K562 (cell line): ENCODE measurements around the gene USP35. TPM values are rescaled to one million over a fixed set of nuclear protein-coding genes. Genes with fewer than 3 reads are reported as not detected.

Source experiments
- ATAC-seq: fragments of 200-7000 bp; cut with Tn5 transposase; 3 replicates; pipeline ENCODE4 v1.9.1; 2020; ENCODE audit warnings: moderate library complexity
- BruUV-seq: library from RNA; stranded (reverse); fragments of 400-500 nt; replicated peaks from 2 replicates; lab custom pipeline; 2021; lab: Mats Ljungman, UMichigan
- CTCF ChIA-PET: fragments of 300-600 bp; formaldehyde crosslinking; extraction: SDS; loops from one replicate; lab custom pipeline; 2021; ENCODE audit warnings: low intra/inter-chr PET ratio; lab: Yijun Ruan, JAX
- POLR2A ChIA-PET: fragments of 300-600, 350-650 bp; sonication (Branson Sonifier 250); formaldehyde crosslinking; extraction: SDS; loops from one replicate; lab custom pipeline; 2021; ENCODE audit warnings: antibody characterized with exemption, inconsistent platforms; lab: Yijun Ruan, JAX
- DNase-seq, 4 experiments: peaks; one replicate each; pipeline versions ENCODE4 v3.0.0 to v3.0.0-alpha.2; 2011 to 2018; ENCODE audit warnings: low spot score in 3 of 4, mixed read lengths in 3 of 4; ENCODE audit errors: extremely low read depth in 1 of 4
- FAIRE-seq: peaks from 2 replicates; lab custom pipeline; 2011; peaks lifted over from hg19 to GRCh38; lab: Jason Lieb, UNC
- H2AFZ ChIP-seq: 2 replicates; pipeline ENCODE4 v1.6.0; 2011; ENCODE audit warnings: low read depth, low read length, control low read depth, inconsistent platforms
- H3K27ac ChIP-seq: fragments of 200-600 bp; 3 replicates; pipeline ENCODE4 v1.8.0; 2011; ENCODE audit warnings: low read depth, mild to moderate bottlenecking, control low read depth, inconsistent platforms, low read length, moderate library complexity, mixed read lengths; ENCODE audit errors: extremely low read depth
- H3K27me3 ChIP-seq, 2 experiments: fragments of 300-600 bp in 1 of 2; 2 replicates in 1 of 2; 3 replicates in 1 of 2; pipeline versions ENCODE4 v1.6.0 to v1.8.0; 2011; ENCODE audit warnings: inconsistent platforms in 2 of 2, low read length in 2 of 2, mild to moderate bottlenecking in 1 of 2, mixed read lengths in 1 of 2, moderate library complexity in 1 of 2; ENCODE audit not compliant: control insufficient read depth in 2 of 2, insufficient read depth in 2 of 2
- H3K36me3 ChIP-seq: fragments of 300-600 bp; 3 replicates; pipeline ENCODE4 v1.8.0; 2011; ENCODE audit warnings: mild to moderate bottlenecking, low read length, inconsistent platforms; ENCODE audit not compliant: control insufficient read depth, insufficient read depth
- H3K4me1 ChIP-seq, 2 experiments: fragments of 200-600 bp in 1 of 2; replicated peaks in 1 of 2; 2 replicates in 1 of 2; 3 replicates in 1 of 2; pipeline versions ENCODE4 v1.5.1 to v1.8.0; 2011; ENCODE audit warnings: inconsistent platforms in 2 of 2, low read length in 2 of 2, mild to moderate bottlenecking in 1 of 2, mixed read lengths in 1 of 2, moderate library complexity in 1 of 2; ENCODE audit not compliant: control insufficient read depth in 2 of 2, insufficient read depth in 2 of 2
- H3K4me2 ChIP-seq: 2 replicates; pipeline ENCODE4 v1.6.1; 2011; ENCODE audit warnings: low read length, control low read depth, inconsistent platforms, mixed read lengths; ENCODE audit not compliant: insufficient read depth
- H3K4me3 ChIP-seq: fragments of 200-600 bp; sonication (generic), shearing (Covaris generic); 2 replicates; pipeline ENCODE4 v1.5.1; 2016; ENCODE audit warnings: control low read depth, inconsistent platforms
- H3K79me2 ChIP-seq: fragments of 200-600 bp; 3 replicates; pipeline ENCODE4 v1.8.0; 2011; ENCODE audit warnings: low read length, inconsistent platforms; ENCODE audit not compliant: control insufficient read depth, insufficient read depth
- H3K9ac ChIP-seq, 2 experiments: 2 replicates each; pipeline versions ENCODE4 v1.6.0 to v1.6.1; 2011; ENCODE audit warnings: low read depth in 2 of 2, low read length in 2 of 2, control low read depth in 1 of 2, inconsistent platforms in 1 of 2, mild to moderate bottlenecking in 1 of 2, mixed read lengths in 1 of 2; ENCODE audit not compliant: insufficient read depth in 1 of 2
- H3K9me1 ChIP-seq: one replicate; pipeline ENCODE4 v1.6.0; 2011; ENCODE audit warnings: inconsistent platforms, mild to moderate bottlenecking, low read length, moderate library complexity; ENCODE audit not compliant: control insufficient read depth, insufficient read depth
- H3K9me3 ChIP-seq: replicated peaks from 2 replicates; pipeline ENCODE4 v1.5.1; 2011; ENCODE audit warnings: low read depth, low read length, inconsistent platforms; ENCODE audit not compliant: control insufficient read depth, insufficient read depth
- H4K20me1 ChIP-seq: replicated peaks from 2 replicates; pipeline ENCODE4 v1.6.1; 2011; ENCODE audit warnings: low read length, inconsistent platforms, mixed read lengths; ENCODE audit not compliant: control insufficient read depth, insufficient read depth
- E2F6 ChIP-seq, 2 experiments: IDR thresholded peaks; 2 replicates each; pipeline ENCODE4 v1.6.1; 2011; ENCODE audit warnings: borderline replicate concordance in 1 of 2, control low read depth in 1 of 2, low read depth in 1 of 2, low read length in 1 of 2, mild to moderate bottlenecking in 1 of 2, mixed read lengths in 1 of 2, moderate library complexity in 1 of 2; ENCODE audit not compliant: insufficient read depth in 1 of 2, insufficient read length in 1 of 2, poor library complexity in 1 of 2, severe bottlenecking in 1 of 2; ENCODE audit errors: extremely low read depth in 1 of 2
- GTF2F1 ChIP-seq: IDR thresholded peaks from 2 replicates; pipeline ENCODE4 v1.6.1; 2011; ENCODE audit warnings: low read depth, low read length, improper control_type of control experiment
- POLR3G ChIP-seq: IDR thresholded peaks from 2 replicates; pipeline ENCODE4 v1.6.1; 2011; ENCODE audit not compliant: insufficient read length, insufficient replicate concordance; ENCODE audit errors: extremely low read depth
- RNF2 ChIP-seq: sonication (generic); IDR thresholded peaks from 2 replicates; pipeline ENCODE4 v1.6.1; 2016
- ZBTB9 ChIP-seq: fragments of 450-650 bp; formaldehyde crosslinking; IDR thresholded peaks from 2 replicates; pipeline ENCODE4 v1.4.0; 2020; ENCODE audit warnings: mild to moderate bottlenecking, moderate library complexity
- ZC3H11A ChIP-seq: IDR thresholded peaks from 2 replicates; pipeline ENCODE4 v1.6.1; 2012; ENCODE audit warnings: low read depth, low read length, improper control_type of control experiment
- ZHX1 ChIP-seq: fragments of 150-350 bp; conservative IDR thresholded peaks from 2 replicates; pipeline ENCODE4 v1.6.1; 2014; ENCODE audit warnings: low read length
- ZNF224 ChIP-seq: sonication (generic); formaldehyde crosslinking; IDR thresholded peaks from 2 replicates; pipeline ENCODE4 v1.8.0; 2022; ENCODE audit warnings: mild to moderate bottlenecking, missing genetic modification reagents
- ZNF282 ChIP-seq: sonication (generic); formaldehyde crosslinking; IDR thresholded peaks from 2 replicates; pipeline ENCODE4 v1.8.1; 2023; ENCODE audit warnings: missing genetic modification reagents
- ZNF583 ChIP-seq: fragments of 250-450 bp; sonication (Bioruptor Pico); IDR thresholded peaks from 2 replicates; pipeline ENCODE4 v1.4.0; 2020
- ZNF592 ChIP-seq: fragments of 450-650 bp; IDR thresholded peaks from 2 replicates; pipeline ENCODE4 v1.6.1; 2017; ENCODE audit warnings: antibody characterized with exemption, mild to moderate bottlenecking
- WGBS: fragments of 100-300 bp; shearing (Covaris generic); methylation state at CpG from one replicate; pipeline ENCODE4 v1.1.6; 2016; ENCODE audit warnings: low coverage, mixed read lengths; ENCODE audit not compliant: insufficient coverage; ENCODE audit errors: missing lambda C conversion rate; 5-methylcytosine and 5-hydroxymethylcytosine counted together
- in situ Hi-C: fragments of 300-500 bp; cut with MboI; formaldehyde crosslinking; loops from 4 replicates; pipeline ENCODE4 v1.15.0; 2018; ENCODE audit warnings: inconsistent platforms, mixed read lengths
- intact Hi-C: fragments of 100-400 bp; cut with micrococcal nuclease; formaldehyde crosslinking; loops from 2 replicates; pipeline ENCODE4 v1.14.2; 2022
- polyA plus RNA-seq, 8 experiments: library from polyadenylated mRNA; depleted of rRNA in 4 of 8; stranded (reverse) in 5 of 8; unstranded in 3 of 8; fragments of >200 nt; fragmentation: Nextera tagmentation in 2 of 8; fragmentation: Illumina TruSeq in 1 of 8; extraction: Ambion mirVana in 2 of 8; extraction: Trizol in 1 of 8; gene quantifications; 2 replicates each; pipeline versions ENCODE4 v1.2.1 to v1.2.3, GENCODE V29; 2011 to 2014; ENCODE audit warnings: inconsistent platforms in 1 of 8, missing spikeins in 1 of 8
- total RNA-seq, 7 experiments: library from RNA; depleted of rRNA in 6 of 7; stranded (reverse); fragments of >200 nt in 6 of 7; fragmentation: Illumina TruSeq in 2 of 7; extraction: Trizol in 2 of 7; gene quantifications; 2 replicates each; pipeline versions ENCODE4 v1.2.1 to v1.2.3, GENCODE V29; 2011 to 2021; ENCODE audit warnings: low replicate concordance in 1 of 7
- TF ChIP-seq, protein P1 (sequence below): sonication (generic); formaldehyde crosslinking; IDR thresholded peaks from 2 replicates; pipeline ENCODE4 v1.8.0; 2022; ENCODE audit warnings: missing genetic modification reagents, mild to moderate bottlenecking, borderline replicate concordance

USP35 gene
- total and polyA plus RNA-seq, 9 of the 15 experiments (the other 6 are each of a cell fraction or from before 2014, with no cell fraction given), result 0.01 to 4.8 (median 3.6) TPM

- intact Hi-C loops, result loop anchor here (1.0 to 2.0 kb wide), 5 partner anchors 29 to 336 kb away; no protein-coding TSS in a partner anchor
- Histone ChIP-seq H3K9ac (no peak overlapping the region), H3K4me3 (no peak overlapping the region), H3K9me1 (no peaks in the 10 kb centered on the region), H3K36me3 (peaks cover 44% of the 10 kb centered on the region; the same call in 2 of the 3 replicates), H3K4me2 (no peak overlapping the region), H3K9me3 (no peaks in the 10 kb centered on the region), H3K27ac (no peak overlapping the region), H3K27me3 (no peaks in the 10 kb centered on the region), H2AFZ (no peak overlapping the region), H3K79me2 (no peaks in the 10 kb centered on the region), H3K4me1 (peaks cover 6 to 23% of the 10 kb centered on the region in 2 experiments; a peak in 4 of 5 replicates), H4K20me1 (no peaks in the 10 kb centered on the region)
- DNase-seq (no peak), FAIRE-seq (no peak), ATAC-seq (no peak)
- in situ Hi-C loops, result no loop called here
- BruUV-seq, result no TSS peak
- WGBS, result 62% methylated on average over 4 of the region's 4 CpGs
- CTCF ChIA-PET, result interaction anchor here (0.6 to 3.2 kb wide), 5 partner anchors 188 to 358 kb away, joined by 3 to 30 read pairs (median 6); no protein-coding TSS in a partner anchor
- POLR2A ChIA-PET, result interaction anchor here (1.0 to 1.2 kb wide), 4 partner anchors 157 to 347 kb away, joined by 3 read pairs; partner anchors contain the start of gene NARS2
- TF ChIP-seq POLR3G (no peak), ZHX1 (no peak), ZNF592 (no peak), GTF2F1 (no peak), RNF2 (no peak), E2F6 (IDR thresholded peaks at IDR 0.05; ENCODE audit: borderline replicate concordance in 1 of 2, extremely low read depth in 1 of 2, insufficient read depth in 1 of 2, insufficient read length in 1 of 2, low read depth in 1 of 2, low read length in 1 of 2, poor library complexity in 1 of 2, severe bottlenecking in 1 of 2) (no peak), ZBTB9 (no peak), ZNF282 (CRISPR knock-in tag) (no peak), ZC3H11A (no peak), ZNF583 (CRISPR knock-in tag) (no peak), ZNF224 (CRISPR knock-in tag) (no peak)
- TF ChIP-seq, protein P1, sequence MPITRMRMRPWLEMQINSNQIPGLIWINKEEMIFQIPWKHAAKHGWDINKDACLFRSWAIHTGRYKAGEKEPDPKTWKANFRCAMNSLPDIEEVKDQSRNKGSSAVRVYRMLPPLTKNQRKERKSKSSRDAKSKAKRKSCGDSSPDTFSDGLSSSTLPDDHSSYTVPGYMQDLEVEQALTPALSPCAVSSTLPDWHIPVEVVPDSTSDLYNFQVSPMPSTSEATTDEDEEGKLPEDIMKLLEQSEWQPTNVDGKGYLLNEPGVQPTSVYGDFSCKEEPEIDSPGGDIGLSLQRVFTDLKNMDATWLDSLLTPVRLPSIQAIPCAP, result no peak
Measured at GRCh38 chr11:78227921-78228320, 39.2 kb downstream of the USP35 start.
